Suprapubic skin (tissue), 4 donors: ENCODE measurements around the gene PRRC2B.

Source experiments
- CTCF ChIP-seq, 2 donors: fragments of 200-600 bp in 1 of 2; fragments of 450-650 bp in 1 of 2; sonication (generic) in 1 of 2; IDR thresholded peaks; one replicate each; pipeline ENCODE4 v1.5.1; 2016 to 2019; ENCODE audit warnings: antibody characterized with exemption in 2 of 2, mild to moderate bottlenecking in 1 of 2, moderate library complexity in 1 of 2
- EP300 ChIP-seq: sonication (generic); formaldehyde crosslinking; IDR thresholded peaks from one replicate; pipeline ENCODE4 v1.6.1; 2017; ENCODE audit warnings: antibody characterized with exemption
- POLR2A ChIP-seq, 2 donors: fragments of 450-650 bp; IDR thresholded peaks; one replicate each; pipeline ENCODE4 v1.6.1; 2017; ENCODE audit warnings: antibody characterized with exemption in 2 of 2, mild to moderate bottlenecking in 2 of 2, moderate library complexity in 2 of 2
- POLR2AphosphoS5 ChIP-seq, 3 donors: sonication (generic); formaldehyde crosslinking; IDR thresholded peaks; one replicate each; pipeline ENCODE4 v1.6.1; 2017; ENCODE audit warnings: antibody characterized with exemption in 3 of 3

GRCh38 chr9:131441441-131441840, 47.6 kb downstream of the PRRC2B start:
- no peak for TF ChIP-seq EP300
- TF ChIP-seq POLR2A (IDR thresholded peaks at IDR 0.05) = no peak
- no peak for TF ChIP-seq CTCF (IDR thresholded peaks at IDR 0.05)
- TF ChIP-seq POLR2AphosphoS5 (IDR thresholded peaks at IDR 0.05) = no peak
